ENCODE data around the gene CORO2B.

DNA sequence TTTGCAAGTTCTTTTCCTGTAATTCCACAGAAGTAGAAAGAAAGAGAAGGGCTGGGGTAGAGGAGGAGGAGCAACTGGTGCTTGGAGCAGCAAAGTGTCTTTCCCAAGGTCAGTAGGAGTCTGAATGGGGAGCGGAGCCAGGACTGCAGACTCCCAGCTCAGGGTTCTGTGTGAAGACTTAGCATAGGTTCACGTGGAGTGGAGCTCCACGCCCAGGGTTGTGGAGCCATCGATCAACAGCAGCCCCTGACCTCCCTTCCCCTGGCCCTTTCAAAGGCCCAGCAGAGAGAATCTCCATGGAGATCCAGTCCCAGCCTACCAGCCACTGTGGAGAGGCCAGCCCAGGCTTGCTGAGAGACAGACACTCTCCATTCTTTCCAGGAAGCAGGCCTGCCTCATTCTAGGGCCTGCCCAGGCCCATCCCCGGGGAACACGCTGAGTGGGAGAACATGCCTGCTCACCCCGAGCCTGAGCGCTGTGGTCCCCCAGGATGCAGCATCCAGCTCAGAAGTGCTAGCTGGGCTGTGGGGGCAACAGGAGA lies 62.1 kb downstream of the CORO2B start:
- TF ChIP-seq, protein P1, sequence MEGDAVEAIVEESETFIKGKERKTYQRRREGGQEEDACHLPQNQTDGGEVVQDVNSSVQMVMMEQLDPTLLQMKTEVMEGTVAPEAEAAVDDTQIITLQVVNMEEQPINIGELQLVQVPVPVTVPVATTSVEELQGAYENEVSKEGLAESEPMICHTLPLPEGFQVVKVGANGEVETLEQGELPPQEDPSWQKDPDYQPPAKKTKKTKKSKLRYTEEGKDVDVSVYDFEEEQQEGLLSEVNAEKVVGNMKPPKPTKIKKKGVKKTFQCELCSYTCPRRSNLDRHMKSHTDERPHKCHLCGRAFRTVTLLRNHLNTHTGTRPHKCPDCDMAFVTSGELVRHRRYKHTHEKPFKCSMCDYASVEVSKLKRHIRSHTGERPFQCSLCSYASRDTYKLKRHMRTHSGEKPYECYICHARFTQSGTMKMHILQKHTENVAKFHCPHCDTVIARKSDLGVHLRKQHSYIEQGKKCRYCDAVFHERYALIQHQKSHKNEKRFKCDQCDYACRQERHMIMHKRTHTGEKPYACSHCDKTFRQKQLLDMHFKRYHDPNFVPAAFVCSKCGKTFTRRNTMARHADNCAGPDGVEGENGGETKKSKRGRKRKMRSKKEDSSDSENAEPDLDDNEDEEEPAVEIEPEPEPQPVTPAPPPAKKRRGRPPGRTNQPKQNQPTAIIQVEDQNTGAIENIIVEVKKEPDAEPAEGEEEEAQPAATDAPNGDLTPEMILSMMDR (IDR thresholded peaks at IDR 0.05): no peak
- TF ChIP-seq POLR2AphosphoS5 (IDR thresholded peaks at IDR 0.05) (no peak), EP300 (IDR thresholded peaks at IDR 0.05) (no peak)
